Measurements from ENCODE around the gene SERGEF. TPM values are rescaled to one million over a fixed set of nuclear protein-coding genes. Genes with fewer than 3 reads are reported as not detected.

Gene SERGEF
- total RNA-seq, 1 donor from 2014 or later = 27.0 TPM

DNA sequence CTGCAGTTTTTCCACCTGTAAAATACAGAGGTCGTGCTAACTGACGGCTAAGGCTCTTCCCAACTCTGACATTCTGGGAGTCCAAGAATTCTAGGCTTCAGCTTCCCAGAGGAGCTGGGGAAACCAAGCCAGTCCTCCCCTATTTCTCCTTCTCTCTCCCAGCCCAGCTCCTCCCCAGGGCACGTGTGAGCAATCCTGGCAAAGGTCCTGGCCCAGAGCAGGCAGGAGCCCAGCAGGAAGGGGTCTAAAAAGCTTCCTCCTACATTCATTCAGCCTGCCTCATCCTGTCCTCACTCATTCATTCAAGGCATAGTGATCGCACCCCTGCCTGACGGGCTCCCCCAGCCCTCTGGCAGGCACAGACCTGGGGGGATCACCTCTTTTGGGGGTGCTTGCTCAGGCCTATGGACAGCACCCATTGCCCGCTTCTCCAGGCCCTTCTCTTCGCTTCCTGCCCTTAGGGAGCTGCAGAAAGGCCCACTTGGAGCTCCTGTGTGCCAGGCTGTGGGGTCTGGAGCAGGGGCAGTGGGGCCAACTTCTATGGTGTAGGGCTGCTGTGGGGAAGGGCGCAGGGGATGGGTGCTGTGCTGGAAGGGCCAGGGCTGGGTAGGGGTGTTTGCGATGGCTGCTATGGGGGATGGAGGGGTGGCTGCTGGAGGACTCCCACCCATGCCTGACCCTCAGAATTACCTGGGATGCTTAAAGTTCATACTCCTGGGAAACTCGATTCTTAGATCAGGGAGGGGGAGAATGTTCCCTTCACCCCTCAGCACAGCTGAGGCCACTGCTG lies 268.5 kb downstream of the SERGEF start:
- TF ChIP-seq, protein P1, sequence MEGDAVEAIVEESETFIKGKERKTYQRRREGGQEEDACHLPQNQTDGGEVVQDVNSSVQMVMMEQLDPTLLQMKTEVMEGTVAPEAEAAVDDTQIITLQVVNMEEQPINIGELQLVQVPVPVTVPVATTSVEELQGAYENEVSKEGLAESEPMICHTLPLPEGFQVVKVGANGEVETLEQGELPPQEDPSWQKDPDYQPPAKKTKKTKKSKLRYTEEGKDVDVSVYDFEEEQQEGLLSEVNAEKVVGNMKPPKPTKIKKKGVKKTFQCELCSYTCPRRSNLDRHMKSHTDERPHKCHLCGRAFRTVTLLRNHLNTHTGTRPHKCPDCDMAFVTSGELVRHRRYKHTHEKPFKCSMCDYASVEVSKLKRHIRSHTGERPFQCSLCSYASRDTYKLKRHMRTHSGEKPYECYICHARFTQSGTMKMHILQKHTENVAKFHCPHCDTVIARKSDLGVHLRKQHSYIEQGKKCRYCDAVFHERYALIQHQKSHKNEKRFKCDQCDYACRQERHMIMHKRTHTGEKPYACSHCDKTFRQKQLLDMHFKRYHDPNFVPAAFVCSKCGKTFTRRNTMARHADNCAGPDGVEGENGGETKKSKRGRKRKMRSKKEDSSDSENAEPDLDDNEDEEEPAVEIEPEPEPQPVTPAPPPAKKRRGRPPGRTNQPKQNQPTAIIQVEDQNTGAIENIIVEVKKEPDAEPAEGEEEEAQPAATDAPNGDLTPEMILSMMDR (IDR thresholded peaks at IDR 0.05; ENCODE audit: insufficient read depth, low read length, poor library complexity, severe bottlenecking) = no peak
- Histone ChIP-seq H3K36me3 (ENCODE audit: control insufficient read depth, insufficient read depth, low read length) (no peaks in the 10 kb centered on the region), H3K27me3 (ENCODE audit: control insufficient read depth, insufficient read depth, low read length) (peaks cover 27% of the 10 kb centered on the region), H3K4me3 (ENCODE audit: low read depth, low read length) (no peak overlapping the region)
- no peak for DNase-seq (ENCODE audit: low read depth)

DNA sequence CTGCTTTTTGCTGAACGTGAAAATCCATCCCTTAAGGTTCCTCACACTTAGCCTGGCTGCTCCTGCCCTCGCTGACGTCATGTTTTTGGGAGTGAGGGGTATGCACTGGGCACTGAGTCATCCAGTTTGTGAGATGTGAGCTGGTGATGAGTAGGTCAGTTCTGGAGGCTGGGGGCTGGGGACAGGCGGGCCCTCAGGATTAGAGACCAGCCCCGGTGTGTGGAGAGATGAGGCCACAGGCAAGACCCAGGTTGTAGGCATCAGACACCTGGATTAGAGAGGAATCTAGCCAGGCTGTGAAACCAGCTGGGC lies 269.1 kb downstream of the SERGEF start:
- TF ChIP-seq, protein P1 (IDR thresholded peaks at IDR 0.05; ENCODE audit: insufficient read depth, low read length, poor library complexity, severe bottlenecking) = no peak
- H3K36me3 ChIP-seq (ENCODE audit: control insufficient read depth, insufficient read depth, low read length) = no peaks in the 10 kb centered on the region
- no peak for DNase-seq (ENCODE audit: low read depth)

DNA sequence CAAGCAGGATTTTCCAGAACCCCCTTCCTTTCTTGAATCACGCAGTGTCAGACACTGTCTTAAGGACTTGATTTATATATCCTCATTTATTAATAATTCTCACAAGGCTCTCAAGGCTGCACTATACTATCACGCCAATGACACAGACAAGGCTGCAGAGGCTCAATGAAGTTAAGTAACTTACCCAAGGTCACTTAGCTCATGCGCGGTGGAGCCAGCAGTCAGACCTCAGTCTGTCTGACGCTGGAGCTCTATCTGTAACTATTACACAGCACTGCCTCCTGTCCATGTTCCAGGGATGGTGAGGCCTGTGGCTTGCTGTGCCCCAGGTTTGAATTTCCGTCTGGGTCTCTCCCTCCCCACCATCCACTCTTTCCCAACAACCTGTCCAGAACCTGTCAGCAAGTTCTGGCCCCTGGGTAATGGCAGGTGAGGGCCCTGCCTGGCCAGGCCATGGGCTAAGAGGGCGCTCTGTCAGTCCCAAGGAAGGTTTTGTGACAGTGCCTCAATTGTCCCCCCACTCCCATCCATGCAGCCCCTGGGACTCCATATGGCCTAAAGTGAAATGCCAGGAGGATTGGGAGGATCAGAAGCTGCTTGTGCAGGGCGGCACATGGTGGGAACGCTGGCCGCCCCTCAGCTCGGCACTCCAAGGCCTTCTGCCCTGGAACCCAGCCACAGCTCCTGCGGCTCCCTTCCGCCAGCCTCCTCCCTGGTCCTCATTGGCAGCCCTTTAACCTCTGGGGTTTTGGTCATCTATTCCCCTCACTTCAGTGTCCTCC lies 269.6 kb downstream of the SERGEF start:
- DNase-seq (ENCODE audit: low read depth) = no peak
- peaks cover 38% of the 10 kb centered on the region for H3K27me3 ChIP-seq (ENCODE audit: control insufficient read depth, insufficient read depth, low read length)
- TF ChIP-seq, protein P1 (IDR thresholded peaks at IDR 0.05; ENCODE audit: insufficient read depth, low read length, poor library complexity, severe bottlenecking) = no peak

More for the DNA sequence above, 269.1 kb downstream of the SERGEF start:
- Histone ChIP-seq H3K27me3 (ENCODE audit: control insufficient read depth, insufficient read depth, low read length) (peaks cover 33% of the 10 kb centered on the region), H3K4me3 (ENCODE audit: low read depth, low read length) (no peak overlapping the region)

DNA sequence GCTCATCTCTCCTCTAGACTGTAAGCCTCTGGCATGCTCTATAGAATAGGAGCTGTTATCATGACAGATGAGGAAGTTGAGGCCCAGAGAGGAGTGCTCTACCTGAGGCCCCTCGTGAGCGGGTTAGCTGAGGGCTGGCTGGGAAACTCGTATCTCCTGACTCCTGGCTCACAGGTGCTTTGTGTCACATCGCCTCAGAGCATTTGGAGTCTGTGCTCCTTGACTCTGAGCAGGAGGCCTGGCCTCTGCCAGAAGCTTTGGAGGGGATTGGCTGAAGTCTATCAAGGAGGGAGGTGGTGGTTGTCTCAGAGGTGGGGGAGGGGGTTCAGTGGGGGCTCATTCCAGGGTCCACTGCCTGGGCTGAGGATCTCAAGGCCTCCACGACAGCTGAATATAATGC lies 270.8 kb downstream of the SERGEF start:
- Histone ChIP-seq H3K27me3 (ENCODE audit: control insufficient read depth, insufficient read depth, low read length) (peaks cover 46% of the 10 kb centered on the region), H3K4me3 (ENCODE audit: low read depth, low read length) (no peak overlapping the region), H3K36me3 (ENCODE audit: control insufficient read depth, insufficient read depth, low read length) (no peaks in the 10 kb centered on the region)
- no peak for DNase-seq (ENCODE audit: low read depth)
- TF ChIP-seq, protein P1 (IDR thresholded peaks at IDR 0.05; ENCODE audit: insufficient read depth, low read length, poor library complexity, severe bottlenecking) = no peak

More for the DNA sequence above, 269.6 kb downstream of the SERGEF start:
- Histone ChIP-seq H3K4me3 (ENCODE audit: low read depth, low read length) (no peak overlapping the region), H3K36me3 (ENCODE audit: control insufficient read depth, insufficient read depth, low read length) (no peaks in the 10 kb centered on the region)

DNA sequence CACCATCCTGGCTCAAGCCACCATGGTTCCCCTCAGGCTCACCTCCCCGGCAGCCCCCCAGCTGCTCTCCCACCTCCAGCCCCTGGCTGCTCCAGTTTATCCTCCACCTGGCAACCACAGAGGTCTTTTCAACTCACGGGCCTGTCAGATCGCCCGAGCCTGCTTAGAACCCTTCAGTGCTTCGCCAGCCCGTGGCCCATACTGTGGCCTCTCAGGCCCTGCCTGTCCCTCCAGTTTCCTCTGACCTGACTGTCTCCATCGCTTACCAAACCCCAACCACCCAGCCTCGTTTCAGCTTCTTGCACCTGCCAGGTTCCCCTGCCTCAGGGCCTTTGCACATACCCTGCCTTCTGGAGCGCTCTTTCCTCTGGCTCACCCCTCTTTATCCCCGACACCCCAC lies 271.4 kb downstream of the SERGEF start:
- no peak for DNase-seq (ENCODE audit: low read depth)
- TF ChIP-seq, protein P1 (IDR thresholded peaks at IDR 0.05; ENCODE audit: insufficient read depth, low read length, poor library complexity, severe bottlenecking) = no peak
- Histone ChIP-seq H3K27me3 (ENCODE audit: control insufficient read depth, insufficient read depth, low read length) (peaks cover 52% of the 10 kb centered on the region), H3K4me3 (ENCODE audit: low read depth, low read length) (no peak overlapping the region), H3K36me3 (ENCODE audit: control insufficient read depth, insufficient read depth, low read length) (no peaks in the 10 kb centered on the region)
